HepG2 (cell line): ENCODE data around the gene ATP5PB. TPM values are rescaled to one million over a fixed set of nuclear protein-coding genes. Genes with fewer than 3 reads are reported as not detected.

Experiments used
- ATAC-seq: fragments of 200-7000 bp; cut with Tn5 transposase; 3 replicates; pipeline ENCODE4 v1.9.1; 2020; ENCODE audit warnings: mild to moderate bottlenecking, moderate library complexity
- BruUV-seq: library from RNA; stranded (reverse); fragments of 400-500 nt; replicated peaks from 2 replicates; lab custom pipeline; 2021; lab: Mats Ljungman, UMichigan
- CTCF ChIA-PET: fragments of 300-600 bp; formaldehyde crosslinking; extraction: SDS; loops from one replicate; lab custom pipeline; 2021; ENCODE audit warnings: low total read pairs, inconsistent platforms, low intra/inter-chr PET ratio; lab: Yijun Ruan, JAX
- POLR2A ChIA-PET: fragments of 350-600 bp; sonication (Branson Sonifier 250); formaldehyde crosslinking; loops from one replicate; lab custom pipeline; 2020; ENCODE audit warnings: antibody characterized with exemption, inconsistent platforms; lab: Yijun Ruan, JAX
- DNase-seq: peaks from one replicate; pipeline ENCODE4 v3.0.0-alpha.2; 2015; ENCODE audit warnings: low spot score
- FAIRE-seq: peaks from 3 replicates; lab custom pipeline; 2011; peaks lifted over from hg19 to GRCh38; lab: Jason Lieb, UNC
- H2AFZ ChIP-seq: one replicate; pipeline ENCODE4 v1.6.1; 2011; ENCODE audit warnings: low read length, inconsistent platforms
- H3K27ac ChIP-seq: fragments of 300-600 bp; 3 replicates; pipeline ENCODE4 v1.8.0; 2011; ENCODE audit warnings: mixed run types, mild to moderate bottlenecking, mixed read lengths, low read length, inconsistent platforms; ENCODE audit not compliant: insufficient read depth; ENCODE audit errors: extremely low read length
- H3K27me3 ChIP-seq, 2 experiments: fragments of 200-600 bp in 1 of 2; 2 replicates in 1 of 2; 3 replicates in 1 of 2; pipeline versions ENCODE4 v1.6.0 to v1.8.0; 2011; ENCODE audit warnings: low read length in 2 of 2, mild to moderate bottlenecking in 2 of 2, moderate library complexity in 2 of 2, inconsistent platforms in 1 of 2; ENCODE audit not compliant: insufficient read depth in 2 of 2, control insufficient read depth in 1 of 2
- H3K36me3 ChIP-seq, 2 experiments: fragments of 200-600 bp in 1 of 2; replicated peaks in 1 of 2; 2 replicates in 1 of 2; 3 replicates in 1 of 2; pipeline versions ENCODE4 v1.5.1 to v1.8.0; 2011; ENCODE audit warnings: low read length in 2 of 2, inconsistent platforms in 1 of 2; ENCODE audit not compliant: insufficient read depth in 2 of 2, control insufficient read depth in 1 of 2
- H3K4me1 ChIP-seq: 2 replicates; pipeline ENCODE4 v1.5.1; 2012; ENCODE audit warnings: low read length, inconsistent platforms; ENCODE audit not compliant: insufficient read depth
- H3K4me2 ChIP-seq: 2 replicates; pipeline ENCODE4 v1.6.0; 2011; ENCODE audit warnings: low read depth, low read length, inconsistent platforms
- H3K4me3 ChIP-seq, 3 experiments: fragments of 200-600 bp in 1 of 3; sonication (generic), shearing (Covaris generic) in 1 of 3; replicated peaks in 1 of 3; 2 replicates each; pipeline ENCODE4 v1.5.1; 2011 to 2016; ENCODE audit warnings: low read length in 3 of 3, inconsistent platforms in 2 of 3, low read depth in 2 of 3, mild to moderate bottlenecking in 2 of 3, control low read depth in 1 of 3, mixed read lengths in 1 of 3; ENCODE audit not compliant: insufficient read depth in 1 of 3
- H3K79me2 ChIP-seq: one replicate; pipeline ENCODE4 v1.6.1; 2011; ENCODE audit warnings: low read length, inconsistent platforms; ENCODE audit not compliant: insufficient read depth
- H3K9ac ChIP-seq: 2 replicates; pipeline ENCODE4 v1.6.0; 2011; ENCODE audit warnings: mild to moderate bottlenecking, low read depth, low read length, inconsistent platforms; ENCODE audit not compliant: insufficient read depth
- H3K9me3 ChIP-seq: 2 replicates; pipeline ENCODE4 v1.5.1; 2012; ENCODE audit warnings: mild to moderate bottlenecking, low read length
- H4K20me1 ChIP-seq: 2 replicates; pipeline ENCODE4 v1.6.0; 2011; ENCODE audit warnings: inconsistent platforms, mild to moderate bottlenecking, low read length, moderate library complexity; ENCODE audit not compliant: insufficient read depth
- CTCF ChIP-seq: sonication (generic); formaldehyde crosslinking; IDR thresholded peaks from 2 replicates; pipeline ENCODE4 v1.5.0; 2020; ENCODE audit warnings: mild to moderate bottlenecking, missing genetic modification reagents, moderate library complexity
- HDAC2 ChIP-seq: sonication (generic); formaldehyde crosslinking; IDR thresholded peaks from 2 replicates; pipeline ENCODE4 v1.4.0; 2020; ENCODE audit warnings: missing genetic modification reagents
- HNRNPK ChIP-seq: fragments of 200-400 bp; formaldehyde crosslinking; IDR thresholded peaks from 2 replicates; pipeline ENCODE4 v1.6.1; 2018; ENCODE audit warnings: low read length, low read depth, moderate library complexity, mild to moderate bottlenecking; ENCODE audit not compliant: poor library complexity, severe bottlenecking
- PAXIP1 ChIP-seq: sonication (generic); formaldehyde crosslinking; conservative IDR thresholded peaks from 2 replicates; pipeline ENCODE4 v1.4.0; 2020; ENCODE audit warnings: mild to moderate bottlenecking, missing genetic modification reagents, moderate library complexity
- RARG ChIP-seq: sonication (generic); formaldehyde crosslinking; IDR thresholded peaks from 2 replicates; pipeline ENCODE4 v1.4.0; 2020; ENCODE audit warnings: low read depth, mild to moderate bottlenecking, missing genetic modification reagents
- ZNF124 ChIP-seq: sonication (generic); formaldehyde crosslinking; IDR thresholded peaks from 2 replicates; pipeline ENCODE4 v1.4.0; 2020; ENCODE audit warnings: missing genetic modification reagents
- ZSCAN30 ChIP-seq: sonication (generic); formaldehyde crosslinking; IDR thresholded peaks from 2 replicates; pipeline ENCODE4 v1.5.0; 2020; ENCODE audit warnings: mild to moderate bottlenecking, missing genetic modification reagents
- WGBS: methylation state at CpG from one replicate; pipeline ENCODE4 v1.1.6; 2017; ENCODE audit warnings: low lambda C conversion rate; 5-methylcytosine and 5-hydroxymethylcytosine counted together
- in situ Hi-C: cut with HindIII; loops from 2 replicates; pipeline ENCODE4 v1.10.0; 2017; ENCODE audit warnings: low pct_unique_long_range_greater_than_20kb; ENCODE audit not compliant: extremely low pct_ligation_motif_present
- intact Hi-C: fragments of 100-400 bp; cut with micrococcal nuclease; formaldehyde crosslinking; loops from one replicate; pipeline ENCODE4 v1.10.0; 2022; ENCODE audit not compliant: unreplicated experiment
- polyA plus RNA-seq, 8 experiments: library from polyadenylated mRNA; depleted of rRNA in 3 of 8; stranded (reverse) in 7 of 8; unstranded in 1 of 8; fragments of >200 nt; fragmentation: Illumina TruSeq in 4 of 8; extraction: Trizol in 4 of 8; gene quantifications; 2 replicates each; pipeline versions ENCODE4 v1.2.1 to v1.2.3, GENCODE V29; 2011 to 2016; ENCODE audit warnings: low read depth in 4 of 8, missing spikeins in 1 of 8, mixed read lengths in 1 of 8; ENCODE audit not compliant: insufficient read depth in 1 of 8
- total RNA-seq, 5 experiments: library from RNA; depleted of rRNA; stranded (reverse); fragments of >200 nt; fragmentation: Illumina TruSeq; extraction: Trizol; gene quantifications; 2 replicates each; pipeline ENCODE4 v1.2.3, GENCODE V29; 2016; ENCODE audit warnings: low read depth in 1 of 5

Gene ATP5PB
- total and polyA plus RNA-seq, 2 of the 13 experiments (the other 11 are each of a cell fraction or from before 2014, with no cell fraction given): 297 to 541 TPM

- ChIA-PET CTCF (no interaction called here), POLR2A (interaction anchor here (0.6 kb wide), 1 partner anchor 158 kb away, joined by 3 read pairs; no protein-coding TSS in a partner anchor)
- no peak for ATAC-seq
- no peaks in the 10 kb centered on the region for H3K36me3 ChIP-seq
- H3K79me2 ChIP-seq: no peaks in the 10 kb centered on the region
- peaks cover 3 to 35% of the 10 kb centered on the region in 2 experiments; a peak in 3 of 5 replicates for H3K27me3 ChIP-seq
- H3K4me3 ChIP-seq: no peak overlapping the region
- peaks cover 9% of the 10 kb centered on the region; the same call in 1 of the 2 replicates for H3K4me1 ChIP-seq
- intact Hi-C loops: no loop called here
- no peak overlapping the region for H3K9ac ChIP-seq
- no peak for FAIRE-seq
- DNase-seq: no peak
- TF ChIP-seq ZNF124 (CRISPR knock-in tag): no peak
- in situ Hi-C loops: loop anchor here (5.0 kb wide), 1 partner anchor 283 kb away; no protein-coding TSS in a partner anchor
- H2AFZ ChIP-seq: no peak overlapping the region
- no peak overlapping the region for H3K27ac ChIP-seq
- H3K9me3 ChIP-seq: no peaks in the 10 kb centered on the region
- H3K4me2 ChIP-seq: no peak overlapping the region
- no peaks in the 10 kb centered on the region for H4K20me1 ChIP-seq
- BruUV-seq: no TSS peak
These were observed 35.2 kb downstream of the ATP5PB start for GRCh38 chr1:111484391-111485026.

GRCh38 chr1:111486431-111486830 lies 37.2 kb downstream of the ATP5PB start:
- intact Hi-C loops: no loop called here
- peaks cover 5 to 39% of the 10 kb centered on the region in 2 experiments; a peak in 3 of 5 replicates for H3K27me3 ChIP-seq
- CTCF ChIA-PET: no interaction called here
- in situ Hi-C loops: no loop called here
- H3K79me2 ChIP-seq: no peaks in the 10 kb centered on the region
- POLR2A ChIA-PET: no interaction called here
- H3K4me2 ChIP-seq: no peak overlapping the region
- H3K9ac ChIP-seq: no peak overlapping the region
- no peak overlapping the region for H3K4me3 ChIP-seq
- H4K20me1 ChIP-seq: no peaks in the 10 kb centered on the region
- WGBS: 69% methylated on average over 7 of the region's 7 CpGs
- no peak overlapping the region for H3K27ac ChIP-seq
- peaks cover 9% of the 10 kb centered on the region; the same call in 1 of the 2 replicates for H3K4me1 ChIP-seq
- FAIRE-seq: no peak
- no peaks in the 10 kb centered on the region for H3K36me3 ChIP-seq
- no TSS peak for BruUV-seq
- TF ChIP-seq PAXIP1 (CRISPR knock-in tag) (no peak), HDAC2 (CRISPR knock-in tag) (no peak), HNRNPK (no peak), CTCF (no peak), ZSCAN30 (CRISPR knock-in tag) (no peak), RARG (CRISPR knock-in tag) (no peak)
- TF ChIP-seq, all 625 proteins: peak for 0
- Histone ChIP-seq H3K9me3 (no peaks in the 10 kb centered on the region), H2AFZ (no peak overlapping the region)
- no peak for ATAC-seq
- no peak for DNase-seq
